DLD1 (cell line): ENCODE results near the gene SPTBN4.
"Not testable (repeated sequence)": the region's sequence is repeated elsewhere in the genome, so short reads cannot be mapped to it uniquely, and the experiment has no call there.

Source experiments
- in situ Hi-C: cut with HindIII; loops from 2 replicates; pipeline ENCODE4 v1.10.0; 2017; ENCODE audit warnings: low sequenced_read_pairs

Gene SPTBN4

DNA sequence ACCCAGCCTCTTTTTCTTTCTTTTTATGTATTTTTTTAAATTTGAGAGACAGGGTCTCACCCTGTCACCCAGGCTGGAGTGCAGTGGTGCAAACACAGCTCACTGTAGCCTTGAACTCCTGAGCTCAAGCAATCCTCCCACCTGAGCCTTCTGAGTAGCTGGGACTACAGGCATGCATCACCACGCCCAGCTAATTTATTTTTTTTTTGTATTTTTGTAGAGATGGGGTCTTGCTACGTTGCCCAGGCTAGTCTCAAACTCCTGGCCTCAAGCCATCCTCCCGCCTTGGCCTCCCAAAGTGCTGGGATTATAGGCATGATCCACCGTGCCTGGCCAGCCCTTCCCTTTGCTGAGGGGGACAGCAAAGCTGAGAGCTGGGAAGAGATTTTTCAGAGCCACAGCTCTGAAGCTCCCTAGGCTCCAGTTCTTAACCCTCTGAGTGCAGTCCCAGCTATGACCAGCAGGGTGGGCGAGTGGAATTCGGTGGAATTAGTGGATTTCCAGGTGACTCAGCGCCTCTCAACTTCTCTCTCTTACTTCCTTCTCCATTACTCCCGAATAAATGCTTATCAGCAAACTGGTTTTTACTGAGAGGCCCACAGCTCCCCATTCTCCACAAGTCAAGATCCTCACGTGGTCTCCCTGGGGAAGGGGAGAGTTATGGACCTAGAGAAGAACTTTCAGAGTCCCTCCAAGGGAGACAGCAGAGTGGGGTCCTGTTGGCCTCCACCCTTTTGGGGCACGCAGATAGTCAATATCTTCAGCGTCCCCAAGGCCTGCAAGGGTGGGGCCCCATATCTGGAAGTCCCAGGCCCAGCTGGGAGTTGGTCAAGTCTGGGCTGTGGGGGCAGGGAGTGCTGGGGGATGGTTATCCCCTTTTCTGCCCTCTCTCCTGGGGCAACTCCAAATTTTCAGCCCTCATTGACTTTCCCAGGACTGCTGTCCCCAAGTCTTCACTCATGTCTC is 2.5 kb upstream of the SPTBN4 start:
- in situ Hi-C loops: no loop called here

DNA sequence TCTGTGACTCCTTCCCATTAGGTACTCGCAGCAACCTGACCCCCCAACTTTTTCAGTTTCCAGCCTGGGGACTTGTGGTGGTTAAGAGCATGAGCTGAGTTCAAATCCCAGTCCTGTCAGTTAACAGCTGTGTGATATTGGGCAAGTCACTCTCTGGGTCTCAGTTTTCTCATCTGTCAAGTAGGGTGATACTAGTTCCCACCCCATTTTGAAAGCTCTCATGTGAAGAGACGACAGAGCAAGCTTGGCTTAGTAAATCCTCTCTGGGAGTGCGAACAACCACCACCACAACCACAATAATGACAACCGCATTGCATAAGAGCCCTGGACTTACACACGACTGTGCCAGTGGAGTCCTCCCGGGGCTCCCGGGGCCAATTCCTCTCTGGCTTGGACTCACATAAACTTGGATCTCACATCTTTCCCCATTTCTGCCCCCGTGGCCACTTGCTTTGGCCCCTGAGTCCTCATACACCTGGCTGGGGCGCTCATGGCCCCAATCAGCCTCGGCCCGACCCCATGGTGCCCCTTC is 1.7 kb upstream of the SPTBN4 start:
- in situ Hi-C loops: no loop called here

DNA sequence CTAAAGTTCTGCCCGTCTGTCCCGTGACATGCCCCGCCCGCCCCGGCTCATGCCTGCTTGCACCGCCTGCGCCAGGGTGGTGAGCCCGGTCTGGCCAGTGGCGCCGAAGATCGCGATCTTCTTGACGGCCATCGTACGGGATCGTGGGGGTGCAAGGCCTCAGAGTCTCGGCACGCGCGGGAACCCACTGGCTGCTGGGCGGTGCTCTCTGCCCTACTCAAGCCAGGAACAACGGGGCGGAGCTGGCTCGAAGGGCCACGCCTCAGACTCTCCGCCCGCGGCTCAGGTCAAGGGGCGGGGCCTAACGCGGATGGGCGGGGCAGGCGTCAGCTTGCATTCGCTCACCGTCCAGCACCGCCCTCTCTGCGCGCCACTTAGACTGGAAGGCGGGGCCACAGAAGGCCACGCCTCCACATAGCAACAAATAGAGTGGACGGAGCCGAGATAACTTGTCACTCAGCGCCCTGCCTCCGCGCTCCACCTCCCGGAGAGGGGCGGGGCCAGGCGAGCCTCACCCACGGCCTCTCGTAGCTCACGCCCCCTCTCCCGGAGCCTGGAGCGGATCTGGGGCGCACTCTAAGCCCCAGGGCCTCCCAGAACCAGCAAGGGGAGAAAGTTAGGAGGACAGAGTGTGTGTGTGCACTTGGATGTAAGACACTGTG is 1.1 kb upstream of the SPTBN4 start, which contains the start of gene BLVRB:
BLVRB (minus strand) TSS at position 189 of the 662 bp plus-strand sequence; CDS start at position 132, 57 bp downstream.
- in situ Hi-C loops: no loop called here

DNA sequence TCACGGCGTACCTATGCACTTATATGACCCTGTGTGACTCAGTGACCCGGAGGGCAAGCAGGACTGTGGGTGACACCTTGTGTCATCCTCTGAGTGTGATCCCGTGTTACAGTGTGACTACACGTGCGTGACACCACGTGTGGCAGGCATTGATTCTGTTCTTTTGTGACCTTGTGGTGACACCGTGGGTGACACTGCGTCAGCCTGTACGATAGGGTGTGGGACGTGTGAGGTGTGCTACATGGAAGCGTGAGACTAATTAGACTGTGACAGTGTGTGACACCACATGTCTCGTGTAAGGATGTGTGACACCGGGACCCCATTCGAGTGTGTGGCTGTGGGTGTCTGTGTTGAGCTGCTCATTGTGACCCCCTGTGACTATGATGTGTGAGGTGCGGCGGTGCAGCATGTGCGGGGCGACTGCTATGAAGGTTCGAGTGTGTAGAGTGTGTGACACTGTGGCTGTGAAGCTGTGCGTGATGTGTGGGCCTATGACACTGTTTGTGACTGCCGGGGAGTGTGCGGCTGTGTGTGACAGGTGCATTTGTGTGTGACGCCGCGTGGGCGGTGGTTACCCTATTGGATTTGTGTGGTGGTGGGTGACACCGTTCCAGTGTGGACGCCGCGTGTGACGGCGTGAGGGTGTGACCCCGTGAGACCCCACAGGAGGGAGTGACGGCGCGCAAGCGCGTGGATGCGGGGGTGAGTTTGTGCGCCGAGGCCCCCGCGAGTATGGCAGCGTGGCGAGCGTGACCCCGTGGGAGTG is 399 bp upstream of the SPTBN4 start:
- in situ Hi-C loops: no loop called here

DNA sequence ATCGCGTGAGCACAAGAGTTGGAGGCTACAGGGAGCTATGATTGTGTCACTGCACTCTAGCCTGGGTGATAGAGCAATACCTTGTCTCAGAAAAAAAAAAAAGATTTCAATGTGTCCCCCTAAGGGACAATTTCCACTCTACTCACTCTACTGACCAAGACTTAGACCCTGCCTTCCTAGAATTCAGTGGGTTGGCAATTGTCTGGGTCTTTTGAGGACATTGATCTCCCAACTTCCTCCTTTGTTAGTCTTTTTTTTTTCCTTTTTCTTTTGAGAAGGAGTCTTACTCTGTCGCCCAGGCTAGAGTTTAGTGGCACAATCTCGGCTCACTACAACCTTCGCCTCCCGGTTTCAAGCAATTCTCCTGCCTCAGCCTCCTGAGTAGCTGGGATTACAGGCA is 2.2 kb downstream of the SPTBN4 start:
- in situ Hi-C loops: no loop called here

DNA sequence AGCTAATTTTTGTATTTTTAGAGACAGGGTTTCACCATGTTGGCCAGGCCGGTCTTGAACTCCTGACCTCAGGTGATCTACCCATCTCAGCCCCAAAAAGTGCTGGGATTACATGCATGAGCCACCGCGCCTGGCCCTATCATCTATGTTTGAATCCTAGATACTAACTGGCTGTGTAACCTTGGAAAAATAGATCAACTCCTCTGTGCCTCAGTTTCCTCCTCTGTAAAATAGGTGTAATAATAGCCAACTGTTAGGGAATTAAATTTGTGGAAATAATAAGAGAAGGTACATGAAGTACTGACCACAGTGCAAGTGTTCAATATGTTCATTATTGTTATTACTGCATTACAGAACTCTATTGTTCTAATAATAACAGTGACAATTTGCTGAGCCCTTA is 4.3 kb downstream of the SPTBN4 start:
- in situ Hi-C loops: no loop called here

DNA sequence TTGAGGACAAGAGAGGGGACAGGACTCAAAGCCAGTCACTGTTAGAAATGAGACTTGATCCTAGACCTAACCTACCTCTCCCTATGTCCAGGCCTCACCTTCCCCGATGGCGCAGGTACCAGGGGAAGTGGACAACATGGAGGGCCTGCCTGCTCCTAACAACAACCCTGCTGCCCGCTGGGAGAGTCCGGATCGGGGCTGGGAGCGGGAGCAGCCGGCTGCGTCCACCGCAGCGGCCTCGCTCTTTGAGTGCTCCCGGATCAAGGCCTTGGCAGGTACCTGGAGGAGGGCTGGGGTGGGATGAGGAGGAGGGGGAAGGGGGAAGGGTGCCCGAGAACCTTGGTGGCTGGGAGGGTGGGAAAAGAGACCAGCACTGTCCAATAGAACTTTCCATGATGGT is 5.7 kb downstream of the SPTBN4 start:
- in situ Hi-C loops: no loop called here

DNA sequence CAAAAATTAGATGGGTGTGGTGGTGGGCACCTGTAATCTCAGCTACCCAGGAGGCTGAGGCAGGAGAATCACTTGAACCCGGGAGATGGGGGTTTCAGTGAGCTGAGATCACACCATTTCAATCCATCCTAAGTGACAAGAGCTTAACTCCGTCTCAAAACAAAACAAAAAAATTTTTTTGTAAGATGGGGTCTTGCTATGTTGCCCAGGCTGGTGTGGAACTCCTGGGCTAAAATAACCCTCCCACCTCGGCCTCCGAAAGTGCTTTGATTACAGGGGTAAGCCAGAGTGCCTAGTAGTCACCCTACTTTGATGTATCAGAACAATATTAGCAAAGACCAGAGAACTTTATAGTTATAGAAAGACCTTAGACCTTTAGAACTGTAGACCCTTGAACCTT is 7.9 kb downstream of the SPTBN4 start:
- in situ Hi-C loops: no loop called here

DNA sequence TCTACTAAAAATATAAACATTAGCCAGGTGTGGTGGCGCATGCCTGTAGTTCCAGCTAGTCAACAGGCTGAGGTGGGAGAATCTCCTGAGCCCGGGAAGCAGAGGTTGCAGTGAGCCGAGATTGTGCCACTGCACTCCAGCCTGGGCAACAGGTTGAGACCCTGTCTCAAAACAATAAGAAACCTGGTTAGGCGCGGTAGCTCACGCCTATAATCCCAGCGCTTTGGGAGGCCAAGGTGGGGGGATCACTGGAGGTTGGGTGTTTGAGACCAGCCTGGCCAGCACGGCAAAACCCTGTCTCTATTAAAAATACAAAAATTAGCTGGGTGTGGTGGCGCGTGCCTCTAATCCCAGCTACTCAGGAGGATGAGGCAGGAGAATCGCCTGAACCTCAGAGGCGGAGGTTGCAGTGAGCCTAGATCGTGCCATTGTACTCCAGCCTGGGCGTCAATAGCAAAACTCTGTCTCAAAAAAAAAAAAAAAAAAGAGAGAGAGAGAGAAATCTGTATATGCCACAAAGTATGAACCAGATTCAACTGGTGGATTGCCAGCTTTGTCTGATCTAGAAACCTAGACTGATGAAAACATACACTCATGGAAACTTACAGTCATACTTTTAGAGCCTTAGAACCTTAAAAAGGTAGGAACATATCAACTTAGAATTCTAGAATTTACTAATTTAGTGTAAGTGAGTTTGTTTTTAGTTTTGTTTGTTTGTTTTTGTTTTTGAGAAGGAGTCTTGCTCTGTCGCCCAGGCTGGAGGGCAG is 9.3 kb downstream of the SPTBN4 start:
- in situ Hi-C loops: not testable (repeated sequence)

DNA sequence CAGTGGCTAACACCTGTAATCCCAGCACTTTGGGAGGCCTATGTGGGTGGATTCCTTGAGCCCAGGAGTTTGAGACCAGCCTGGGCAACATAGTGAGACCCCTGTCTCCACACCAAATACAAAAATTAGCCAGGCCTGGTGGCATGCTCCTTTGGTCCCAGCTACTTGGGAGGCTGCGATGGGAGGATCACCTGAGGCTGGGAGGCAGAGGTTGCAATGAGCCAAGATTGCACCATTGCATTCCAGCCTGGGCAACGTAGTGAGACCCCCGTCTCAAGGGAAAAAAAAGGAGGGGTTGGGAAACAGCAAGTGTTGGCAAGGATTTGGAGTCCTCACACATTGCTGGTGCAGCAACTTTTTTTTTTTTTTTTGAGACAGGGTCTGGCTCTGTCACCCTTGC is 19.2 kb downstream of the SPTBN4 start:
- in situ Hi-C loops: no loop called here

DNA sequence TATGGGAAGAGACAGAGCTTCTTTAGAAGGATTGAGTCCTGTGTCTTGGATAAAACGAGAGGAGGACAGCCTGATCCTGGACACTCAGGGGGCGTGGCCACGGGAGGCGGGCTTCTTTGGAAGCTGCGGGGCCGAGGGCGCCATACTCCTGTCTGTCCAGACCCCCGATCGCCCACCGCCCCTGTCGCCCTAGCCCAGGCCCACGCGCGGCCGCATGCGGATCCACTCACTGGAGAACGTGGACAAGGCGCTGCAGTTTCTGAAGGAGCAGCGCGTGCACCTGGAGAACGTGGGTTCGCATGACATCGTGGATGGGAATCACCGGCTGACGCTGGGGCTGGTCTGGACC is 23.1 kb downstream of the SPTBN4 start:
- in situ Hi-C loops: no loop called here

DNA sequence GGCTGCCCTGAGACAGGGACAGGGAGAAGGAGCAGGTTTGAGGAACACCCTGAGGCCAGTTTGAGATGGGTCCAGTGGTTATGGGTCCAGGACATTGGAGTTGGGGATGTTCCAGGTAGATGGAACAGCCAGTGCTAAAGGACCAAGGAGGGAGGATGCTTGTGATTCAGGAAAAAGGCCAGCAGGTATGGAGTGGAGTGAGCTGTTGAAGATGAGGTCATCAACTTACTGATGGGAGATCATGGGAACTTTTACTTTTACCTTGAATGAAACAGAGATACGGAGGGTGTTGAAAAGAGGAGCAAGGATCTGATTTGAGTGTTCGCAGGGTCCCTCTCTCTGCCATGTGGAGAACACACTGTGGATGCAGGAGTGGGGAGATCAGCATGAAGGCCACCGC is 25.5 kb downstream of the SPTBN4 start:
- in situ Hi-C loops: no loop called here

DNA sequence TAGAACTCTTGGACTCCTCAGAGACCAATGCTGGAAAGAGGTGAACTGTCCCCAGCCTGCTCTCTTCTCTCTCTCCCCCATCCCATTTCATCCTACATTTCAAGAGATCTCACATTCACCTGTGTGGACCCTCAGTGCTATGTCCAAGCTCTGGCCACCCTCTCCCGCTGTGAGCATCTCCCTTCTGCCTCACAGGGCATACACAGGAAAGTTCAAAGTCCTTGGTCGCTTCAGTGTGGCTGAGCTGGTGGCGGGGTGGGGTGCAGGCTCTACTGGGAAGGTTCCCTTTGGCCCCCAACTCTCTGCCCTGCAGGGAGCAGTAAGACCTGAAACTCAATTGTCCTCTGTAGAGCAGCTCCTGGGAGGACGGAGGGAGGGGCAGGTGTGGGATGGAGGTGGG is 27.0 kb downstream of the SPTBN4 start:
- in situ Hi-C loops: no loop called here

DNA sequence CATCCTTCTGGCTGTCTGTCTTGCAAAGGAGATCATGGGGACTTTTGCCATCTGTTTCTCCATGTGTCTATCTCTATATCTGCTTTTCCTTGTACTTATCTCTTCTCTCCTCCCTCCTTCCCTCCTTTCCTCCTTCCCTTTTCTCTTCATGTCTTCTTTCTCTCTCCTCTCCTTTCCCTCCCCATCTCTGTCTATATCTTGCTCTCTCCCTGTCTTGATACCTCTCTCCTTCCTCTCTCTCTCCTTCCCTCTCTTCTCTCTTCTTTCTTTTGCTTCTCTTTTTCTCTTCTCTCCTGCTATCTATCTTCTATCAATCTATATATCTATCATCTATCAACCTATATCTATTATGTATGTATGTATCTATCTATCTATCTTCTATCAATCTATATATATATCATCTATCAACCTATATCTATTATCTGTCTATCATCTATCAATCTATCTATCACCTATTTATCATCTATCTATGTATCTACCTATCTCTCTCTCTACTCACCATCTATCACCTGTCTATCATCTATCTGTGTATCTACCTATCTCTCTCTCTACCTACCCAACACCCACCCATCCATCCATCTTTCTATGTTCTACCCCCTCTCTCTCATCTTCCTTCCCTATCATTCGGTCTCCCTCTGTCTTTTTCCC is 27.5 kb downstream of the SPTBN4 start:
- in situ Hi-C loops: no loop called here

DNA sequence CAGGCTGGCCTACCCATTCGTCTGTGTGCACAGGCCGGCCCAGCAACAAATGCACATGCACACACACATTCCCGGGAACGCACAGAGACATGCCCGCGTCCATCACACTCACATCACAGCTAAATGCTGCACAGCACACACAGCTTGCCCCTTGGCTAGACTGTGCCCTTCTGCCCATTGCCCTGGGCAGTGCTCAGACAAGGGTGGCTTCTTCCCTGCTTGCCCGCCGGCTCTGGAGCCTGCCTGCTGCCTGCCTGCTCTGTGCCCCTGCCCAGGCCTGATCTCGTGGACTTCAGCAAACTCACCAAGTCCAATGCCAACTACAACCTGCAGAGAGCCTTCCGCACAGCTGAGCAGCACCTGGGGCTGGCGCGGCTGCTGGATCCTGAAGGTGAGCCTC is 30.4 kb downstream of the SPTBN4 start:
- in situ Hi-C loops: no loop called here

DNA sequence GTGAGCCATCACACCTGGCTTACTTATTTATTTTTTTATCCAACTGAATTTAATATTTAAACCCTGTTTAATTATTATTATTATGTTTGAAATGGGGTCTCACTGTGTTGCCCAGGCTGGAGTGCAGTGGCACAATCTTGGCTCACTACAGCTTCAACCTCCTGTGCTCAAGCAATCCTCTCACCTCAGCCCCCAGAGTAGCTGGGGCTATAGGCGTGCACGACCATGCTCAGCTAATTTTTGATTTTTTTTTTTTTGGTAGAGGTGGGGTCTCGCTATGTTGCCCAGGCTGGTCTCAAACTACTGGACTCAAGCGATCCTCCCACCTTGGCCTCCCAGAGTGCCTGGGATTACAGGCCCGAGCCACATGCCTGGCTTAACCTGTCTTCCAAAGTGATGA is 32.5 kb downstream of the SPTBN4 start:
- in situ Hi-C loops: no loop called here

DNA sequence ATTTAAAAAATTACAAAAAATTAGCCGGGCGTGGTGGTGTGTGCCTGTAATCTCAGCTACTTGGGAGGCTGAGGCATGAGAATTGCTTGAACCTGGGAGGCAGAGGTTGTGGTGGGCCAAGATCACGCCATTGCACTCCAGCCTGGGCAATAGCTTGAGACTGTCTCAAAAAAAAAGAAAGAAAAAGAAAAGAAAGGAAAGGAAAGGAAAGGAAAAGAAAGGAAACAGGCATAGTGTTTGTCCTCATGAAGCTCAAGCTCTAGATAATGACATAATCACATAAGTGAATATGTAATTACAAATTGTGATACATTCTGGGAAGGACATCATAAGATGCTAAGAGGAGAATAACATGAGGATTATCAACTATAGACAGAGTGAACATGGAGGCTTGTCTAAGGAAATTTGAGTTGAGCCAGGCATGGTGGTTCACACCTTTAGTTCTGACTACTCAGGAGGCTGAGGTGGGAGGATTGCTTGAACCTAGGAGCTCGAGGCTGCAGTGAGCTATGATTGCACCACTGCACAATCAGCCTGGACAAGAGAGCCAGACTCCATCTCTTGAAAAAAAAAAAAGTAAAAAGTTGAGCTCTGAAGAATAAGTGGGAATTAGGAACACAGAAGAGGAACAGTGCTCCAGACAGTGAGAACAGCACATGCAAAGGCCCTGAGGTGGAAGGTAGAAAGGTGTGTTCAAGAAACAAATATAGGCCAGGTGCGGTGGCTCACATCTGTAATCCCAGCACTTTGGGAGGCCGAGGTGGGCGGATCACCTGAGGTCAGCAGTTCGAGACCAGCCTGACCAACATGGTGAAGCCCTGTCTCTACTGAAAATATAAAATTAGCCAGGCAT is 34.1 kb downstream of the SPTBN4 start:
- in situ Hi-C loops: not testable (repeated sequence)

DNA sequence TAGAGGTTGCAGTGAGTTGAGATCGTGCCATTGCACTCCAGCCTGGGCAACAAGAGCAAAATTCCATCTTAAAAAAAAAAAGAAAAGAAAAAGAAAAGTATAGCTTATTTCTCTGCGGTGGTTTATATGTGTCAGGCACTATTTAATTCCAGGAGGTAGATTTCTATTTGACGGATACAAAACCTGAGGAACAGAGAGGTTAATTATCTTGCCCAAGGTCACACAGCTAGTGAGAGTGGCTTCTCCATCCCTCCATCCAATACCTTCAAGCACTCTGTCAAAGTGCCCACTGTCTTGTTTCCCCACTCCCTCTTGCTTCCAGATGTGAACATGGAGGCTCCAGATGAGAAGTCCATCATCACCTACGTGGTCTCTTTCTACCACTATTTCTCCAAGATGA is 34.8 kb downstream of the SPTBN4 start:
- in situ Hi-C loops: no loop called here

DNA sequence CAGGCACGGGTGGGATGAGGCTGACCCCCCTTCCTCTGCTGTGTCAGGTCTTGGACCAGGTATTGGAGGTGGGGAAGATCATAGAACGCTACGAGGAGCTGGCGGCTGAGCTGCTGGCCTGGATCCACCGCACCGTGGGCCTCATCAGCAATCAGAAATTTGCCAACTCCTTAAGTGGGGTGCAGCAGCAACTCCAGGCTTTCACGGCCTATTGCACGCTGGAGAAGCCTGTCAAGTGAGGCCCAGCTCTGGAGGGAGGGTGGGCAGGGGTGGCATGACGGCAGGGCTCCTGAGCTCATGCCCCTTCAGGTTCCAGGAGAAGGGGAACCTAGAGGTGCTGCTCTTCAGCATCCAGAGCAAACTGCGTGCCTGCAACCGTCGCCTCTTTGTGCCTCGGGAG is 35.3 kb downstream of the SPTBN4 start:
- in situ Hi-C loops: no loop called here
